Activated CD4-positive, alpha-beta T cell treated with anti-CD3 and anti-CD28 coated beads for 36 hours (primary cell): ENCODE data around the gene TMC2. TPM values are rescaled to one million over a fixed set of nuclear protein-coding genes. Genes with fewer than 3 reads are reported as not detected.

Experiments
- ATAC-seq: fragments of 200-7000 bp; cut with Tn5 transposase; one replicate; pipeline ENCODE4 v1.10.0; 2021; ENCODE audit warnings: mild to moderate bottlenecking, moderate library complexity
- CTCF ChIA-PET: fragments of 350-600 bp; sonication (Branson Sonifier 250); formaldehyde crosslinking; loops from one replicate; lab custom pipeline; 2021; ENCODE audit warnings: antibody characterized with exemption; lab: Charles Lee
- POLR2A ChIA-PET: fragments of 350-600 bp; sonication (Branson Sonifier 250); formaldehyde crosslinking; loops from one replicate; lab custom pipeline; 2021; ENCODE audit warnings: antibody characterized with exemption, inconsistent platforms; lab: Charles Lee
- DNase-seq: peaks from one replicate; pipeline ENCODE4 v3.0.0-alpha.2; 2020
- H3K27ac Mint-ChIP-seq: one replicate; pipeline ENCODE4 v1.8.0; 2021; ENCODE audit warnings: mixed read lengths
- H3K27me3 Mint-ChIP-seq: one replicate; pipeline ENCODE4 v1.8.0; 2021; ENCODE audit warnings: mixed read lengths
- H3K36me3 Mint-ChIP-seq: one replicate; pipeline ENCODE4 v1.8.0; 2021; ENCODE audit warnings: low read depth, mixed read lengths
- H3K4me1 Mint-ChIP-seq: one replicate; pipeline ENCODE4 v1.8.0; 2021; ENCODE audit warnings: mixed read lengths
- H3K4me3 Mint-ChIP-seq: one replicate; pipeline ENCODE4 v1.8.0; 2021; ENCODE audit warnings: mild to moderate bottlenecking, moderate library complexity, mixed read lengths
- H3K9me3 Mint-ChIP-seq: one replicate; pipeline ENCODE4 v1.8.0; 2021; ENCODE audit warnings: low read depth, mixed read lengths
- intact Hi-C, 2 experiments: fragments of 100-400 bp; cut with DNase I in 1 of 2; cut with micrococcal nuclease in 1 of 2; formaldehyde crosslinking; loops; one replicate each; pipeline versions ENCODE4 v1.14.2 to v1.15.1; 2022 to 2024; cut with DNase I, micrococcal nuclease
- total RNA-seq, 2 experiments: library from RNA; stranded (reverse); gene quantifications; one replicate each; pipeline ENCODE4 v1.2.3, GENCODE V29; 2021

Gene TMC2
- total RNA-seq, 2 experiments from 2014 or later: not detected

DNA sequence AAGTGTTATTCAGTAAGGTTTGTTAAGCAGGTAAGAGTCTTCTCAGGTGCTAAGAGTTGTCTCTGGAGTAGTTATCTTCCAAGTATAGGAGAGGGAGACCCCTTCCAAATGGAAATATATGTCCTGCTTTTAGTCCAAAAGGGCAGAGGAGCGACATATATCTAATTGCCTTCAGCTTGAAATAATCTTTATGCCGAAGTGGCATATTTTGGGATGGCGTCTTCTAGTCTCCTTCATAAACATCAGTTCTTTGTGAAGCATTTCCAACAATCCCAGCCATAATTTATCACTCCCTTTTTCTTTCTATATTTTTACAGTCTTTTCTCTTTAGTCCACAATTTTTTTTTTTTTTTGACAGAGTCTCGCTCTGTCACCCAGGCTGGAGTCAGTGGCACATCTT lies 6.0 kb downstream of the TMC2 start:
- intact Hi-C loops: no loop called here
- Mint-ChIP-seq H3K27ac (no peak overlapping the region), H3K4me1 (no peaks in the 10 kb centered on the region), H3K27me3 (peaks cover 32% of the 10 kb centered on the region), H3K4me3 (no peak overlapping the region), H3K36me3 (no peaks in the 10 kb centered on the region), H3K9me3 (no peaks in the 10 kb centered on the region)
- no peak for DNase-seq
- CTCF ChIA-PET: interaction anchor here (0.8 to 1.1 kb wide), 2 partner anchors 16 to 22 kb away, joined by 3 to 5 read pairs; no protein-coding TSS in a partner anchor
- ATAC-seq: no peak
- POLR2A ChIA-PET: no interaction called here

DNA sequence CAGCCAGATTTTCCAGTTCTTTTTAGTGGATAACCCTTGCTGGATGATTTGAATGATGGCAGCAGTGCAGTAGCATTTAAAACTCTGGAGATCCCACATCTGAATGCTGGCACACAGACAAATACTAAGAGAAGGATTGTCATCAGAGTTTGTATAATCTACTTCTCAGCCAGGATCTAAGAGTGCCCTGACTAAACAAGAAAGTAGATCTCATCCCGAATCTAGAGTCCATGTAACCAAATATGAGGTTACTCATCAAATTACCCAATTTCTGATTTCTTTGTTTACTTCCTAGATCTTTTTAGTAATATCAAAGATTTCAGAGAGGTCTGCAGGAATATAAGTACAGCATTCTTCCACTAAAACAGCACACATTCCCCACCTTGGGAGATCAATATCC lies 7.8 kb downstream of the TMC2 start:
- Mint-ChIP-seq H3K9me3 (no peaks in the 10 kb centered on the region), H3K36me3 (no peaks in the 10 kb centered on the region), H3K27me3 (peaks cover 28% of the 10 kb centered on the region), H3K4me3 (no peak overlapping the region), H3K27ac (no peak overlapping the region), H3K4me1 (no peaks in the 10 kb centered on the region)
- POLR2A ChIA-PET: no interaction called here
- intact Hi-C loops: no loop called here
- DNase-seq: no peak
- no peak for ATAC-seq
- CTCF ChIA-PET: no interaction called here

DNA sequence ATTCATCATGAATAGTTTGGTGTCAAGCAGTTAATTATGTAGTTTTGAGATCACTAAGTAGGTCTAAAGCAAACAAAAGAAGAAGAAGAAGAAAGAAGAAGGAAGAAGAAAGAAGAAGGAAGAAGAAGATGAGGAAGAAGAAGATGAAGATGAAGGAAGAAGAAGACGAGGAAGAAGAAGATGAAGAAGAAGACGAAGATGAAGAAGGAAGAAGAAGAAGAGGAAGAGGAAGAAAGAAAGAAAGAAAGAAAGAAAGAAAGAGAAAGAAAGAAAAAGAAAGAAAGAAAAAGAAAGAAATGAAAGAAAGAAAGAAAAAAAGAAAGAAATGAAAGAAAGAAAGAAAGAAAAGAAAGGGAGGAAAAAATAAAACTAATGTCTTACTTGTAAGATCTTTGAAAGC lies 9.2 kb downstream of the TMC2 start:
- ChIA-PET CTCF (no interaction called here), POLR2A (interaction anchor here (0.6 kb wide), 1 partner anchor 41 kb away, joined by 8 read pairs; no protein-coding TSS in a partner anchor)
- H3K27ac Mint-ChIP-seq: no peak overlapping the region
- H3K27me3 Mint-ChIP-seq: peaks cover 30% of the 10 kb centered on the region
- H3K4me1 Mint-ChIP-seq: no peaks in the 10 kb centered on the region
- H3K36me3 Mint-ChIP-seq: no peaks in the 10 kb centered on the region
- H3K9me3 Mint-ChIP-seq: no peaks in the 10 kb centered on the region
- ATAC-seq (no peak), DNase-seq (no peak)
- no peak overlapping the region for H3K4me3 Mint-ChIP-seq
- intact Hi-C loops: no loop called here

DNA sequence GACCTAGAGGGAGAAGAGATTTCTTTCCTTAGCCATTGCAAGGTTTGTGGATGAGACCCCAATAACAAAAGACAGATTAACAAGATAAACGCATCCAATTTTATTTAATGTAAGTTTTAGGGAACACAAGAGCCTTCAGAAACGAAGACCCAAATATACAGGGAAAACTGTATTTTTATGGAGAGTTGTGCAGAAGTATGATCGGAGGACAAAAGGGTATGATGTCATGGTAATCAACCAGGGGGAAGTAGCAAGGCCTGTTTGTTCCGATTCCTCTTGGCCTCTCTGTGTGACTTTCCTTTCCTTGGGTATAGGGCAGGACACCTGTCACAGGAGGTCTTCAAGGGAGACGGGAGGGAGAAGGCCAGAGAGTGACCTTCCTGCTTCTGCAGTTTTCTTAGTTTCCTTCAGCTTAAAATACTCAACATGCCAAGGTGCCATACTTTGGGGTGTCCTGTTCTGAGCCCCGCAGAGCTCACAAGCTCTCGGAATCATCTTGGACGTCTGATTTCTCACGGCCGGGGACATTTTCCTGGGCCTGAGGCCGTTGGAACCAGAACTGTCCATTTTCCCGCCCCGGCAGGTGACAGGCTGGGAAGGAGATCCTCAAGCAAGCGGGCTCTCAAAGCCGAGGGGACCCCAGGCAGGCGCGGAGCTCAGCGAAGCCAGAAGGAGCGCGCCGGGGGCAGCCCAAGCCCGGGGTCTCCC lies 21.7 kb downstream of the TMC2 start:
- Mint-ChIP-seq H3K27ac (no peak overlapping the region), H3K36me3 (no peaks in the 10 kb centered on the region), H3K9me3 (no peaks in the 10 kb centered on the region), H3K27me3 (peaks cover 36% of the 10 kb centered on the region), H3K4me3 (no peak overlapping the region), H3K4me1 (no peaks in the 10 kb centered on the region)
- ATAC-seq (no peak), DNase-seq (no peak)
- POLR2A ChIA-PET: no interaction called here
- CTCF ChIA-PET: interaction anchor here (0.7 to 1.1 kb wide), 2 partner anchors 17 to 36 kb away, joined by 3 to 5 read pairs; no protein-coding TSS in a partner anchor
- intact Hi-C loops: no loop called here

DNA sequence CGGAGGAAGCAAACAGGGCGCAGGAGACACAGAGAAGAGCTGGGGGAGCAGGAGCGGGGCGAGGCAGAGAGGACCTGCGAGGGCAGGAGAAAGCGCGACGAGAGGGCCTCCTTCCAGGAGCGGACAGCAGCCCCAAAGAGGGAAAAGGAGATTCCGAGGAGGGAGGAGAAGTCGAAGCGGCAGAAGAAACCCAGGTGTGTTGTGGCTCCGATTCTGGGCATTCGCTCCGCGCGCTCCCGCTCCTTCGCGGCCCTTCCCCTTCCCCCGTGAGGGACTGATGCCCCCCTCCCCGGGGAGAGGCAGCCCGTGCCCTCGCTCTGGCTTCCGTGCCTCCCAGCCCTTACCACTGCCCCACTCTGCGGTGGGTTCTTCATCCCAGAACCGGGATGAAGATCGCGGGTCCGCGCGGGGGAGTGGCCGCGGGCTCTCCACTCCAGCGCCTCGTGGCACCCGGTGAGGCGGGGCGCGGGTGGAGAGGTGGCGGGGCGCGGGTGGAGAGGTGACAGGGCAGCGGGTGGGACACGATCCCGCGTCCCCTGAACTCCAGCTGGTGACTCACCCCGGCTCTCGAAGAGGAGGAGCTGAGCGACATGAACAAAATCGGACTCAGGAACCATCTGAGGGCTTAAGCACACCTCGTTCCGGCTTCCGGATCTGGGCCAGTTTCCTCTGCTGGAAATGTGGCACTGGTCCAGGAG lies 22.4 kb downstream of the TMC2 start:
- ChIA-PET POLR2A (interaction anchor here (0.7 kb wide), 1 partner anchor 101 kb away, joined by 3 read pairs; no protein-coding TSS in a partner anchor), CTCF (interaction anchor here (0.7 to 2.2 kb wide), 2 partner anchors 37 to 506 kb away, joined by 3 to 6 read pairs; no protein-coding TSS in a partner anchor)
- Mint-ChIP-seq H3K4me1 (no peaks in the 10 kb centered on the region), H3K36me3 (no peaks in the 10 kb centered on the region), H3K27me3 (peaks cover 38% of the 10 kb centered on the region), H3K27ac (no peak overlapping the region), H3K9me3 (no peaks in the 10 kb centered on the region), H3K4me3 (no peak overlapping the region)
- ATAC-seq: no peak
- no peak for DNase-seq
- intact Hi-C loops: no loop called here

DNA sequence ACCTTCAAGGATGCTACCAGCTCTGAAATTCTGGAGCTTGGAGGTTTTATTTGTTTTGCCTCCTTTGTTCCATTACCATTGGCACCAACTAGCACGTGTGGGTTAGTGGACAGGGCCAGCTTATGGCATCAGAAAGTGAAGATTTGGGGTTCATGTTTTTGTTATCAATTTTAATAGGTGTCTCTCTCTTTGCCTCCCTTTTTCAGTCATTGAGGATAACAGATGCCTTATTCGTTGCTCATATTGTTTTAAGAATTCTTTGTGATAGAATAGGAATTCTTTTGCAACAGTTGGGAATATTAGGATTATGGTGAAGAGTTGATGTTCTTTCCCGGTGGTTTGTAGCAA lies 22.9 kb downstream of the TMC2 start:
- ATAC-seq (no peak), DNase-seq (no peak)
- Mint-ChIP-seq H3K4me3 (no peak overlapping the region), H3K27me3 (peaks cover 38% of the 10 kb centered on the region), H3K36me3 (no peaks in the 10 kb centered on the region), H3K4me1 (no peaks in the 10 kb centered on the region), H3K9me3 (no peaks in the 10 kb centered on the region), H3K27ac (no peak overlapping the region)
- POLR2A ChIA-PET: interaction anchor here (0.7 kb wide), 1 partner anchor 100 kb away, joined by 3 read pairs; no protein-coding TSS in a partner anchor
- intact Hi-C loops: no loop called here
- CTCF ChIA-PET: interaction anchor here (0.7 to 2.2 kb wide), 2 partner anchors 37 to 506 kb away, joined by 3 to 6 read pairs; no protein-coding TSS in a partner anchor

DNA sequence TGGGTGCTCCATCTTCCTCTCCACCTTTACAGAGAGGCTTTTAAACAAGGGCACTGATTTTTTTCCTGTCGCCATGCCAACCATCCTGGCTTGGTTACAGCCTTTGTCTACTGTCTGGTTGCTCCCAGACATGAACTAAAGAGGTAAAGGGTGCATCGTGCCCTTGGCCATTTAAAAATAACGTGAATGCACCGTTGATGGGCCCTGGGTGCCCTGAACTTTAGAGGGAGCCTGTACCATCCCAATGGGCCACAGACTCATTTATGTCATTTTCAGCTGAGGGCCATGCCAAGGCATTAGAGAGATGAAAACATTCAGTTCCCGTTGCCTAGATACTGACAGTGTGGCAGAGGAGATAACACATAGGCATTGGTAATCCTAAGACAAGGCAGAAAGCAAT lies 23.3 kb downstream of the TMC2 start:
- H3K9me3 Mint-ChIP-seq: no peaks in the 10 kb centered on the region
- ChIA-PET CTCF (interaction anchor here (2.2 kb wide), 1 partner anchor 38 kb away, joined by 6 read pairs; no protein-coding TSS in a partner anchor), POLR2A (interaction anchor here (0.7 kb wide), 1 partner anchor 100 kb away, joined by 3 read pairs; no protein-coding TSS in a partner anchor)
- DNase-seq: no peak
- no peaks in the 10 kb centered on the region for H3K4me1 Mint-ChIP-seq
- H3K27me3 Mint-ChIP-seq: peaks cover 40% of the 10 kb centered on the region
- H3K27ac Mint-ChIP-seq: no peak overlapping the region
- intact Hi-C loops: no loop called here
- no peaks in the 10 kb centered on the region for H3K36me3 Mint-ChIP-seq
- no peak for ATAC-seq
- H3K4me3 Mint-ChIP-seq: no peak overlapping the region

DNA sequence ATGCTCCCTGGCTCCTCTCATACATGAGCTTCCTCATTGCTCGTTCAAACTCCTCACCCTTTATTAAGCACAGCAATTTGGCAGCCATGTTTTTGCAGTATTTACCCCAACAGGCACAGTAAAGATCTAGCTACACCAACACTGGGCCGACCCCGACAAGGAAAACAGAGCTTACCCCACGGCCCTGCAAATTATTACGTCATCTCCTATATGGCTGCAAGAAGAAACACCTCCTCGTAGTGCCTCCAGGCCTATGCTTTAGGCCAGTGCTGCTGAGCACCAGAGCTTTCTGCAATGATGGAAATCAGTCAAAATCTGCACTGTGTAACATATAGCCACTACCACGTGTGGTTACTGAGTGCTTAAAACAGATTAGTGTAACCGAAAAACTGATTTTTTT lies 26.7 kb downstream of the TMC2 start:
- Mint-ChIP-seq H3K27ac (no peak overlapping the region), H3K9me3 (no peaks in the 10 kb centered on the region), H3K4me1 (no peaks in the 10 kb centered on the region), H3K27me3 (peaks cover 38% of the 10 kb centered on the region), H3K36me3 (no peaks in the 10 kb centered on the region), H3K4me3 (no peak overlapping the region)
- ATAC-seq (no peak), DNase-seq (no peak)
- POLR2A ChIA-PET: no interaction called here
- CTCF ChIA-PET: interaction anchor here (0.6 to 1.0 kb wide), 2 partner anchors 12 to 41 kb away, joined by 3 read pairs; no protein-coding TSS in a partner anchor
- intact Hi-C loops: no loop called here

DNA sequence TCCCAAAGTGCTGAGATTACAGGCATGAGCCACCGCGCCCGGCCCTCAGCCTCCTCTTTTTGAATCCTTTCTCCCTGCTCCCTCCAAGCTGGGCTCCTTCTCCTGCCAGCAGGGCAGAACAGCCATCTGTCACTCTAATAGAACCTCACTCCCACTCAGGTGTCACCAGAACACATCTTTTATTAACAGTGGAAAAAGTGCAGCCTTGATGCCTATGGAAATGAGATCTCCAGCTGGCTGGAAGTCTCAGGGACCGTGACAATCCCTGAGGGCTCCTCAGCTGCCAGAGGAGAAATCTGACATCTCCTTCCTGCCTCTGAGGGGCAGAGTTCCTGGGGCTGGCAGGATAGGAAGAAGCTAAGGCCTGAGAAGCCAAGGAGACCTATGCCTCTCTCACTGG lies 28.0 kb downstream of the TMC2 start:
- no peaks in the 10 kb centered on the region for H3K36me3 Mint-ChIP-seq
- ChIA-PET POLR2A (no interaction called here), CTCF (no interaction called here)
- H3K4me3 Mint-ChIP-seq: no peak overlapping the region
- peaks cover 41% of the 10 kb centered on the region for H3K27me3 Mint-ChIP-seq
- ATAC-seq: no peak
- intact Hi-C loops: no loop called here
- DNase-seq: no peak
- no peaks in the 10 kb centered on the region for H3K9me3 Mint-ChIP-seq
- H3K4me1 Mint-ChIP-seq: no peaks in the 10 kb centered on the region
- H3K27ac Mint-ChIP-seq: no peak overlapping the region

DNA sequence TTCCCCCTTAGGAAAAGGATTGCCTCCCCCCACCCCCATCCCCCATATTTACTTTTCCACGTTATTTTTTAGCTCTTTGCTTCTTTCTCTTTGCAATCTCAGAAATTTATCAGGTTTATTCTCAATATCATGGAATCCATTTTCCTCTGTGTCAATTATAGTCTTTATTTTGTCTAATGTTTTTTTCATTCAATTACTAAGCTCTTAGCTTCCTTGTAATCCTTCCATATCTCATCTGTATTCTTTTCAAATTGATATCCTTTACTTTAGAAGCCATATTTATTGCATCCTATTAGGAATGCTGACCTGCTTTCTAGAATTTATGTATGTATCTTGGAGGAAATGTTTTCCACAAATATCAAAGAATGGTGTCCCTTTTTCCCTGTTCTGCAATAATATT lies 39.3 kb downstream of the TMC2 start:
- ChIA-PET POLR2A (no interaction called here), CTCF (interaction anchor here (0.6 to 1.0 kb wide), 3 partner anchors 12 to 54 kb away, joined by 3 to 4 read pairs (median 3); no protein-coding TSS in a partner anchor)
- no peak overlapping the region for H3K27ac Mint-ChIP-seq
- no peak for DNase-seq
- no peaks in the 10 kb centered on the region for H3K4me1 Mint-ChIP-seq
- ATAC-seq: no peak
- intact Hi-C loops: no loop called here
- no peaks in the 10 kb centered on the region for H3K9me3 Mint-ChIP-seq
- H3K36me3 Mint-ChIP-seq: no peaks in the 10 kb centered on the region
- no peak overlapping the region for H3K4me3 Mint-ChIP-seq
- peaks cover 23% of the 10 kb centered on the region for H3K27me3 Mint-ChIP-seq

DNA sequence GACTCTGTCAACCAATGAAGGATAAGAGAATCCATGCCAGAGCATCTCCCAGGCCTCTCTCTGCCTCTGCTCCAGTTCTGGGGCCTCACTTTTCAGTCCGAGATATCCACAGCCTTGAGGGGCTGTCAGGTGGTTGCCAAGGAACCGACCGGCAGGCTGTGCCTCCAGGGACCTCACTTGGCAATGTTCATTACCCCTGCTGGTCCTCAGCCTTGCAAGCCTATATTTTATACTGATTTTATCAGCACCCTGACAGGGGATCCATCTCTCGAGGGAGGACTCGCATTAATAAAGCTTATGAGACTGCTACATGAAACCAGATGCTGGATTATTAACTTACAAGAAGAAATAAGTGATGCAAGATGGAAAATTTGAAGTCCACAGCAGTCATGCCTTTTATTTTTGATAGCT lies 39.9 kb downstream of the TMC2 start:
- Mint-ChIP-seq H3K27ac (no peak overlapping the region), H3K4me1 (no peaks in the 10 kb centered on the region), H3K36me3 (no peaks in the 10 kb centered on the region), H3K27me3 (peaks cover 20% of the 10 kb centered on the region), H3K9me3 (no peaks in the 10 kb centered on the region), H3K4me3 (no peak overlapping the region)
- CTCF ChIA-PET: interaction anchor here (0.6 kb wide), 1 partner anchor 53 kb away, joined by 4 read pairs; no protein-coding TSS in a partner anchor
- no peak for ATAC-seq
- intact Hi-C loops: no loop called here
- DNase-seq: no peak
- POLR2A ChIA-PET: no interaction called here
